Calu3 (cell line): Measurements from ENCODE around the gene RAD51B. TPM values are rescaled to one million over a fixed set of nuclear protein-coding genes. Genes with fewer than 3 reads are reported as not detected.

Experiments
- BruUV-seq: library from RNA; stranded (reverse); fragments of 400-500 nt; replicated peaks from 2 replicates; lab custom pipeline; 2021; lab: Mats Ljungman, UMichigan
- CTCF ChIA-PET: fragments of 300-600 bp; sonication (Branson Sonifier 250); formaldehyde crosslinking; loops from one replicate; lab custom pipeline; 2022; ENCODE audit warnings: antibody characterized with exemption; lab: Charles Lee
- DNase-seq: peaks from one replicate; pipeline ENCODE4 v3.0.0; 2022
- H3K27ac Mint-ChIP-seq: one replicate; pipeline ENCODE4 v1.8.0; 2022; ENCODE audit warnings: mixed read lengths; ENCODE audit not compliant: unreplicated experiment
- H3K27me3 Mint-ChIP-seq: one replicate; pipeline ENCODE4 v1.8.0; 2022; ENCODE audit warnings: mixed read lengths; ENCODE audit not compliant: unreplicated experiment
- H3K36me3 Mint-ChIP-seq: one replicate; pipeline ENCODE4 v1.8.0; 2022; ENCODE audit warnings: mild to moderate bottlenecking, moderate library complexity, mixed read lengths; ENCODE audit not compliant: insufficient read depth, unreplicated experiment
- H3K4me1 Mint-ChIP-seq: one replicate; pipeline ENCODE4 v1.8.0; 2022; ENCODE audit warnings: mild to moderate bottlenecking, low read depth, mixed read lengths; ENCODE audit not compliant: unreplicated experiment
- H3K4me3 Mint-ChIP-seq: one replicate; pipeline ENCODE4 v1.8.0; 2022; ENCODE audit warnings: mild to moderate bottlenecking, low read depth, moderate library complexity, mixed read lengths; ENCODE audit not compliant: unreplicated experiment
- H3K9me3 Mint-ChIP-seq: one replicate; pipeline ENCODE4 v1.8.0; 2022; ENCODE audit warnings: low read depth, mixed read lengths; ENCODE audit not compliant: unreplicated experiment
- intact Hi-C: fragments of 100-400 bp; cut with micrococcal nuclease; formaldehyde crosslinking; loops from one replicate; pipeline ENCODE4 v1.10.0; 2022; ENCODE audit not compliant: unreplicated experiment
- total RNA-seq: library from RNA; stranded (reverse); gene quantifications from 2 replicates; pipeline ENCODE4 v1.2.3, GENCODE V29; 2022
- TF ChIP-seq, protein P1 (sequence below): fragments of 200-600 bp; IDR thresholded peaks from one replicate; pipeline ENCODE4 v1.8.0; 2022; ENCODE audit warnings: antibody characterized with exemption; ENCODE audit not compliant: unreplicated experiment

The RAD51B gene
- total RNA-seq, 1 experiment from 2014 or later: 24.7 TPM

DNA sequence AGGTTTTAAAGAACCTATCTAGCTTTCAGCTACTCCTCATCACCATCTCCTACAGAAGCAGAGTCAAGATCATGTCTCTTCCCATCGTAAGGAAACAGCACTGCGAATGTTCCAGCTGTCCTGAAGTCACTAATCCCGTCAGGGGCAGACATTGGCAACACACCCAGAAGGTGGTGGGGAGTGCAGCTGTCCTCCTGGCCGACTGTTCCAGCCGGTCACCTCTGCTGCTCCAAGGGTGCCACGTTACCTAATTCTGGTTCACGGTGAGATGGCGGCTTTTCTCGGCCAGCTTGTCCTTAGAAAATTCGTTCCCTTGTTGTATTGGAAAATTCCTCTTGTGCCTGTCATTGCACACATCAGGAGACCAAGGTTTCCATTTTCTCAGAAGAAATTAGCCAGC is 777.1 kb downstream of the RAD51B start:
- DNase-seq: no peak
- CTCF ChIA-PET: no interaction called here
- H3K9me3 Mint-ChIP-seq: peaks cover 4% of the 10 kb centered on the region
- peaks cover 11% of the 10 kb centered on the region for H3K36me3 Mint-ChIP-seq
- H3K4me1 Mint-ChIP-seq: peaks cover 54% of the 10 kb centered on the region
- no TSS peak for BruUV-seq
- H3K4me3 Mint-ChIP-seq: no peak overlapping the region
- no peaks in the 10 kb centered on the region for H3K27me3 Mint-ChIP-seq
- TF ChIP-seq, protein P1, sequence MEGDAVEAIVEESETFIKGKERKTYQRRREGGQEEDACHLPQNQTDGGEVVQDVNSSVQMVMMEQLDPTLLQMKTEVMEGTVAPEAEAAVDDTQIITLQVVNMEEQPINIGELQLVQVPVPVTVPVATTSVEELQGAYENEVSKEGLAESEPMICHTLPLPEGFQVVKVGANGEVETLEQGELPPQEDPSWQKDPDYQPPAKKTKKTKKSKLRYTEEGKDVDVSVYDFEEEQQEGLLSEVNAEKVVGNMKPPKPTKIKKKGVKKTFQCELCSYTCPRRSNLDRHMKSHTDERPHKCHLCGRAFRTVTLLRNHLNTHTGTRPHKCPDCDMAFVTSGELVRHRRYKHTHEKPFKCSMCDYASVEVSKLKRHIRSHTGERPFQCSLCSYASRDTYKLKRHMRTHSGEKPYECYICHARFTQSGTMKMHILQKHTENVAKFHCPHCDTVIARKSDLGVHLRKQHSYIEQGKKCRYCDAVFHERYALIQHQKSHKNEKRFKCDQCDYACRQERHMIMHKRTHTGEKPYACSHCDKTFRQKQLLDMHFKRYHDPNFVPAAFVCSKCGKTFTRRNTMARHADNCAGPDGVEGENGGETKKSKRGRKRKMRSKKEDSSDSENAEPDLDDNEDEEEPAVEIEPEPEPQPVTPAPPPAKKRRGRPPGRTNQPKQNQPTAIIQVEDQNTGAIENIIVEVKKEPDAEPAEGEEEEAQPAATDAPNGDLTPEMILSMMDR: no peak
- intact Hi-C loops: loop anchor here (5.0 kb wide), 1 partner anchor 186 kb away; no protein-coding TSS in a partner anchor
- H3K27ac Mint-ChIP-seq: no peak overlapping the region

DNA sequence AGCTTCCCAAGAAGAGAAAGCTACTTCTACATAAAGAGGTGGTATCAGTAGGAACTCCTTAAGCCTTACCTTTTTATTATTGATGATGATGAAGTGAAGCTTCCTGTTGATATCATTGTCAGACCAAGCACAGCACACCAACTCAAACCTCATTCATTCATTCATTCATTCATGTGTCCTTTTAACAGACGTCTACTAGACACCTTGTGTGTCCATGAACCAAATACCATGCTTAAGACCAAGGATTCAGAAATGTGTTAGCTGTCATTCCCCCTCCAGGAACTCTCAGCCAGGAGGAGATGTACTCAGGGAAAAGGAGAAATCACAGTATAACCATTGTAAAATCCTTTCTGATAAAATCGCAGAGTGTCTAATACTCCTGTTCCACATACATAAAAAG is 778.5 kb downstream of the RAD51B start:
- peak overlapping the region; percentile 62 for H3K4me3 Mint-ChIP-seq
- TF ChIP-seq, protein P1: no peak
- intact Hi-C loops: loop anchor here (2.0 to 5.0 kb wide), 2 partner anchors 19 to 184 kb away; no protein-coding TSS in a partner anchor
- peak overlapping the region; percentile 96 for H3K27ac Mint-ChIP-seq
- no peak for DNase-seq
- BruUV-seq: TSS peak; percentile 91
- CTCF ChIA-PET: interaction anchor here (0.5 to 1.5 kb wide), 2 partner anchors 14 to 195 kb away, joined by 4 to 6 read pairs; partner anchors contain the start of gene ZFP36L1
- H3K27me3 Mint-ChIP-seq: no peaks in the 10 kb centered on the region
- peaks cover 9% of the 10 kb centered on the region for H3K9me3 Mint-ChIP-seq
- H3K4me1 Mint-ChIP-seq: peaks cover 54% of the 10 kb centered on the region
- H3K36me3 Mint-ChIP-seq: peaks cover 11% of the 10 kb centered on the region

DNA sequence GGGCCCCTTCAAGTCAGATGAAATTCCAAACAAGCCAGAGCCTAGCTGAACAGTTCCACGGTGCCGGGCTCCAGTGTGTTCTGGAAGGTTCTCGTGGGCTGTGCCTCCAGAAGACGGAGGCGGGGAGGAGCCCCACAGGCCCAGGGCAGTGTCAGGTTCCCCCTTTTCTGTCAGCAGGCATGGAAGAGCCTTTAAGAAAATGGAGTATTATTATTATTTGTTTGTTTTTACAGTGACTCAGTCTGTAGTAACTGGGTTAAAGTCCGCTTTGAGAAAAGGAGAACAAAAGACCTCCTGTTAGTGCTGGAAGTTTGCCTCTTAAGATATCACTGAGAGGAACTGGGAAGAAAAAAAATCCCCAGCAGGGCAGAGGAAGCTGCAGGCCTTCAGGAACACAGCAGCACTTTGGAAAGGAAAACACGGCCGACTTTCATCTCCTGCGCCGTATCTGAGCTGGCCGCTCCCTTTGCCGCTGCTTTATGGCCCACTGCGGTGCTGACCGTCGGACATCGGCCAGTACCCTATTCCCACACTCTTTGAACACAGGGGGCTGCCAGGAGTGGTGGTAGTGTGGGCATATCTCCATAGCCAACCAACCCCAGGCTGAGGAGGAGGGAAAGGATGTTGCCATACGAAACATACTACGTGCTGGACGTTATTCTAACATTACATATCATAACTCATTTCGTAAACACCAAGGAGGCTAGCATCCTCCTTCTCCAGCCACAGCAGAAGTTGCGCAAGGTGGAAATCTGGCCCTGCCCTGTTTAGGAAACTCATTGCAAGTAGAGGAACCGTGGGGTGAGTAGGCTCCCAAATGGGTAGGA is 779.3 kb downstream of the RAD51B start:
- no TSS peak for BruUV-seq
- Mint-ChIP-seq H3K27me3 (no peaks in the 10 kb centered on the region), H3K36me3 (peaks cover 11% of the 10 kb centered on the region), H3K9me3 (peaks cover 9% of the 10 kb centered on the region), H3K4me1 (peaks cover 52% of the 10 kb centered on the region), H3K4me3 (peak overlapping the region; percentile 62), H3K27ac (peak overlapping the region; percentile 96)
- TF ChIP-seq, protein P1: no peak
- peak; percentile 70 for DNase-seq
- intact Hi-C loops: loop anchor here (2.0 to 5.0 kb wide), 2 partner anchors 20 to 183 kb away; no protein-coding TSS in a partner anchor
- CTCF ChIA-PET: interaction anchor here (0.6 to 1.5 kb wide), 3 partner anchors 15 to 290 kb away, joined by 6 to 11 read pairs (median 7); no protein-coding TSS in a partner anchor

DNA sequence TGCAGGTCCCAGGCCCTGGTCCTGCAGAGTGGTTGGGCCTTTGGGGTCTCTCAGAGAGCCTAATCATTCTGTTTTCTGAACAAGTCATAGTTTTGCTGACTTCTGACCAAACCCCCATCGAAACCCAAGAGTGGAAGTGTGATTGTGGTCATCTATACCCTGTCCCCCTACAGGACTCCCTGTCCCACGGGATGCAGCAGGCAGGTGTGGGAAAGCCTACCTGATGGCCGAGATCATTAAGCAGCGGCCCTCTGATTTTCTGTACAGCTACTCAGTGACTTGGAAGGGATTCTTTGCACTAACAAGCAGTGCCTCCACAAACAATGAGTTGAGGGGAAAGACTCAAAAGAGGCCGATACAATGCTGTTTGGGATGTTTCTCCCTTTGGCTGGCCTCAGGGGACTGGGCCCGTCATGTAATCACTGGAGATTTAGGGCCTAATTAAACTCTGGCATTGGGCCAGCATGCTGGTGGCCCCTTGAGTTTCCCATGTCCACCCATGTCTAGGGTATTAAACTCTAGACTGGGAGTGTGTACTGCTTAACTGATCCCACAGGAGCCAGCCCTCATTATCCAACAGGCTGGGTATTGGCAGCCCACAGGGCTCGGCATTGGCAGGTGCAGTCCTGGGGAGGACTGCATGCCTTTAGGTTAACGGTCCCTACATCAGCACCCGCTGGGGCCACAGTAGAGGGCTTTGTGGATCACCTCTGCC is 780.5 kb downstream of the RAD51B start:
- Mint-ChIP-seq H3K9me3 (peaks cover 9% of the 10 kb centered on the region), H3K27me3 (no peaks in the 10 kb centered on the region), H3K4me1 (peaks cover 43% of the 10 kb centered on the region), H3K4me3 (no peak overlapping the region), H3K27ac (peak overlapping the region; percentile 96), H3K36me3 (peaks cover 11% of the 10 kb centered on the region)
- DNase-seq: no peak
- intact Hi-C loops: loop anchor here (2.0 to 5.0 kb wide), 2 partner anchors 21 to 182 kb away; no protein-coding TSS in a partner anchor
- TF ChIP-seq, protein P1: no peak
- CTCF ChIA-PET: no interaction called here
- BruUV-seq: no TSS peak
